ENCODE results near the gene VKORC1.
"Not testable (repeated sequence)": the region's sequence is repeated elsewhere in the genome, so short reads cannot be mapped to it uniquely, and the experiment has no call there.

Gene VKORC1

GRCh38 chr16:31094424-31095120, at the start of gene VKORC1:
VKORC1 (minus strand) TSS chr16:31094797; CDS start chr16:31094729, 68 bp downstream.
- Mint-ChIP-seq H3K27ac (peak within 1 kb of the TSS; percentile 83), H3K4me3 (peak within 1 kb of the TSS; percentile 99), H3K27me3 (no peaks in the 10 kb centered on the region), H3K36me3 (peaks cover 3% of the 10 kb centered on the region), H3K4me1 (peaks cover 30% of the 10 kb centered on the region), H3K9me3 (no peaks in the 10 kb centered on the region)
- peak; percentile 95 for ATAC-seq

DNA sequence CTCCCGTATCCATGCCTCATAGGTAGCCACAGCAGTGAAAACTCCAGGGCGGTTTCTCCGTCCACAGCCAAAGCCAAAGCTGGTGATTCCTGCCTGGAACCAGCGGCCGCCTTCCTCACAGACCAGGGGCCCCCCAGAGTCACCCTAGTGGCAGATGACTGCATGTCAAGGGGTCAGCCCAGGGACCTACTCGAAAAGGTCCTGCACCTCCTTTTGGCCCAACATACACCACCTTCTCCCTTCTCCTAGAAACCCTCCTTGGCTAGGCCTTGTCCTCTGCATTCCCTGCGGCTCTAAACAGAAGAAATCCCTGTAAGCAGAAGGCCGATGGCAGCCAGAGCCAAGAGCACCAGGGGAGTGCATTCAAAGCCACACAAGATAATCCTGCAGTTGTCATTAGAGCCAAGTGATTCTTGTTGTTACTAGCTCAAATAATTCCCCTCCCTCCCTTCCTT, 49.1 kb upstream of the VKORC1 start:
- no peaks in the 10 kb centered on the region for H3K36me3 Mint-ChIP-seq
- H3K9me3 Mint-ChIP-seq, result no peaks in the 10 kb centered on the region
- ATAC-seq, result no peak
- H3K27me3 Mint-ChIP-seq, result peaks cover 10% of the 10 kb centered on the region
- H3K4me3 Mint-ChIP-seq, result peak overlapping the region; percentile 66
- H3K4me1 Mint-ChIP-seq, result peaks cover 21% of the 10 kb centered on the region
- H3K27ac Mint-ChIP-seq, result peak overlapping the region; percentile 63

DNA sequence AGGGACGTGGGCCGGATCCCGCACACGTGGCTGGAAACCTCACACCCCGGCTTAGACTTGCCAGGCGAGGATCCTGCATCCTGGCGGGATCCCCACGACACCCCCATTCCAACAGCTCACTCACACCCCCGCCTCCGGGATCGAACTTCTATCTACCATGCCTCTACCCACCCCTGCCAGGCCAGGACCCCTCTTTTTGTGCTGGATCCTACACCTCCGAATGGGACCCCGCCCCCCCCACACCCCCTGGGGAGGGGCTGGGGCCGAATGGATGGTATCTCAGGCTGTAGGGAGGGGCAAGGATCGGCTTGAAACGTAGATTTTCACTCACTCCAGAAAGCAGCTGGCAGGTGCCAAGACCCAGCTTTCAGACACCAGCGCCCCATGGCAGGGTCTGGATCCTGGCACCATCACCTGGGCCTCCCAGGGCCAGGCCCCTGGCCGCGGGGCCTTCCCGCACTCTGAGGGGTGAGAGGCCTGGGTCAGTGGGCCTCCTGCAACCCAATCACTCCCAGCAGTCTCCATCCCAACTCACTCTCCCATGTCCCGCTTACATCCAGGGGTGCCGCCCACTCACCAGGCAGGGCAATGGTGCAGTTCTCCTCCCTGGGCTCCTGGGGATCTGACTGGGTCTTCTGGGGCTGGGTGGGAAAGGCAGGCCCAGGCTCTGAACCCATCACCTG, 48.6 kb upstream of the VKORC1 start:
- H3K4me3 Mint-ChIP-seq, result peak overlapping the region; percentile 66
- H3K27me3 Mint-ChIP-seq, result peaks cover 10% of the 10 kb centered on the region
- no peak for ATAC-seq
- H3K9me3 Mint-ChIP-seq, result no peaks in the 10 kb centered on the region
- H3K27ac Mint-ChIP-seq, result peak overlapping the region; percentile 63
- H3K4me1 Mint-ChIP-seq, result peaks cover 21% of the 10 kb centered on the region
- H3K36me3 Mint-ChIP-seq, result no peaks in the 10 kb centered on the region

DNA sequence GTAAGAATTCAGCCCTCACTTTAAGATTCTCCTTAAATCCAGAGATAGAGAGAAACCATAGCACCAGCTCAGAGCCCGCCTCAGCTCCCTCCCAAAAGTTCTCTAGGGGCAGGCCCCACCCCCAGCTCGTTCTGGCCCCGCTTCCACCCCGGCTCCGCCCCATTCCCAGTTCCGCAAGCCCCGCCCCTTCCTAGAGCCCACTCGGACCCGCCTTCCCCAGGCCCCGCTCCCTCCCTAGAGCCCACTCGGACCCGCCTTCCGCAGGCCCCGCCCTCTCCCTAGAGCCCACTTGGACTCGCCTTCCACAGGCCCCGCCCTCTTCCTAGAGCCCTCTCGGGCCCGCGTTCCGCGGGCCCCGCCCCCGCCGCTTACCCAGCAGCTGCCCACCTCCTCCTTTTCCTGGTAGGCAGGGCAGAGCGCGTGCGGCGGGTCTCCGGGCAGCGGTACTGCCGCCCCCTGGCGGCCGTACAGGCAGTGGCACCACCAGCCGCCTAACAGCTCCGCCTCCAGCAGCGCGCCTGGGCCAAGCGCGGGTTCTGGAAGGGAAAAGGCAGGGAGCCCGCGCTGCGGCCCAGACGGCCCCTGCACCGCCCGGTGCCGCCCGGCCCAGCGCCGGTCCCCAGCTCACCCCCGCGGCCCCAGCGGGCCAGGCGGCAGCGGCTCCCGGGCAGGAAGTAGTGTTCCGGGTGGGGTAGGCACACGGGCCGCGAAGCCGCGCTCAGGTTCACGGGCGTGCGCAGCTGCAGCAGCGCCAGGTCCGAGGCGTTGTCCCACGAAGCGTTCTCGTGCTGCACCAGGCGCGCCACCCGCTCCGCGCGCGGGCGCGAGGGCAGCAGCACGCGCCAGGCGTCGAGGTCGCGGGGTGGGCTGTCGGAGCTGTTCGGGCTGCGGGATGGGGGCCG, 47.8 kb upstream of the VKORC1 start:
- H3K4me3 Mint-ChIP-seq, result peak overlapping the region; percentile 73
- peaks cover 21% of the 10 kb centered on the region for H3K4me1 Mint-ChIP-seq
- no peaks in the 10 kb centered on the region for H3K9me3 Mint-ChIP-seq
- no peaks in the 10 kb centered on the region for H3K36me3 Mint-ChIP-seq
- peaks cover 10% of the 10 kb centered on the region for H3K27me3 Mint-ChIP-seq
- H3K27ac Mint-ChIP-seq, result peak overlapping the region; percentile 47
- ATAC-seq, result peak; percentile 96

GRCh38 chr16:31141489-31142108, 47.0 kb upstream of the VKORC1 start:
- no peak for ATAC-seq
- Mint-ChIP-seq H3K9me3 (no peaks in the 10 kb centered on the region), H3K27me3 (peaks cover 10% of the 10 kb centered on the region)

GRCh38 chr16:31141071-31141469, 46.5 kb upstream of the VKORC1 start:
- not testable (repeated sequence) for H3K4me3 Mint-ChIP-seq, H3K36me3 Mint-ChIP-seq, H3K9me3 Mint-ChIP-seq, ATAC-seq, H3K27me3 Mint-ChIP-seq
- Mint-ChIP-seq H3K27ac (peak overlapping the region; percentile 47), H3K4me1 (peaks cover 21% of the 10 kb centered on the region)

More at GRCh38 chr16:31141489-31142108, 47.0 kb upstream of the VKORC1 start:
- H3K4me3 Mint-ChIP-seq, result peak overlapping the region; percentile 73
- H3K4me1 Mint-ChIP-seq, result peaks cover 21% of the 10 kb centered on the region
- peak overlapping the region; percentile 47 for H3K27ac Mint-ChIP-seq
- no peaks in the 10 kb centered on the region for H3K36me3 Mint-ChIP-seq

GRCh38 chr16:31138621-31139578, 44.3 kb upstream of the VKORC1 start:
- H3K27ac Mint-ChIP-seq, result no peak overlapping the region
- no peaks in the 10 kb centered on the region for H3K9me3 Mint-ChIP-seq
- H3K4me3 Mint-ChIP-seq, result no peak overlapping the region
- ATAC-seq, result no peak
- H3K4me1 Mint-ChIP-seq, result peaks cover 17% of the 10 kb centered on the region
- H3K27me3 Mint-ChIP-seq, result no peaks in the 10 kb centered on the region
- no peaks in the 10 kb centered on the region for H3K36me3 Mint-ChIP-seq

DNA sequence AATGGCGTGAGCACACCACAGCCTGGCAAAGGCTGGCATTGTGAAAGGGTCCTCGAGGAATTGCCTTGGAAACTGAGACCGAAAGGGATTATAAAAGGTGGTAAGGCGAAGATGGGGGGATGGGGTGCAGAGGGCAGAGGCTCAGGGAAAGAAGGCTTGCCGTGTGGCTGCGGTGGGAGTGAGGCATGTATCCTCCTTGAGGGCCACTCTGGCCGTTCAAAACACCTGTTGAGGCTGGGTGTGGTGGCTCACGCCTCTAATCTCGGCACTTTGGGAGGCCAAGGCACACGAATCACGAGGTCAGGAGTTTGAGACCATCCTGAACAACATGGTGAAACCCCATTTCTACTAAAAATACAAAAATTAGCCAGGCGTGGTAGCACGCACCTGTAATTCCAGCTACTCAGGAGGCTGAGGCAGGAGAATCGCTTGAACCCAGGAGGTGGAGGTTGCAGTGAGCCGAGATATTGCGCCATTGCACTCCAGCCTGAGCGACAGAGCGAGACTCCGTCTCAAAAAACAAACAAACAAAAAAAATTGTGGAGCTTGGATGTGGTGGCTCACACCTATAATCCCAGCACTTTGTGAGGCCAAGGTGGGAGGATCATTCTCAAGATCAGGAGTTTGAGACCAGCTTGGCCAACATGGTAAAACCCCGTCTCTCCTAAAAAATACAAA, 42.4 kb upstream of the VKORC1 start:
- not testable (repeated sequence) for H3K9me3 Mint-ChIP-seq, H3K4me1 Mint-ChIP-seq, H3K27ac Mint-ChIP-seq, ATAC-seq, H3K27me3 Mint-ChIP-seq, H3K4me3 Mint-ChIP-seq, H3K36me3 Mint-ChIP-seq

DNA sequence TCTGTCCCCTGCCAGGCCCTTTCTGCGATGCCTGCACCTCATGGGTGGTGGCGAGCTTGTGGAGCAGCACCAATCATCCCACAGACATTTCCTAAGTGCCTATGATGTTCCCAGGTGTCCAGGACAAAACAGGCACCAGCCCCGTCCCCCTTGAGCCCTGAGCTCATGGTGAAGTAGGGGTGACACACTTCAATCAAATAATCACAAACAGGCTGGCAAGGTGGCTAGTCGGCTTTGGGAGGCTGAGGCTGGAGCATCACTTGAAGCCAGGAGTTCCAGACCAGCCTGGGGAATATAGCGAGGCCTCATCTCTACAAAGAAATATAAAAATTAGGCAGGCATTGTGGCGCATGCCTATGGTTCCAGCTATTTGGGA, 41.7 kb upstream of the VKORC1 start:
- Mint-ChIP-seq H3K9me3 (no peaks in the 10 kb centered on the region), H3K27me3 (no peaks in the 10 kb centered on the region), H3K4me3 (no peak overlapping the region), H3K36me3 (peaks cover 7% of the 10 kb centered on the region), H3K27ac (no peak overlapping the region), H3K4me1 (no peaks in the 10 kb centered on the region)
- no peak for ATAC-seq

DNA sequence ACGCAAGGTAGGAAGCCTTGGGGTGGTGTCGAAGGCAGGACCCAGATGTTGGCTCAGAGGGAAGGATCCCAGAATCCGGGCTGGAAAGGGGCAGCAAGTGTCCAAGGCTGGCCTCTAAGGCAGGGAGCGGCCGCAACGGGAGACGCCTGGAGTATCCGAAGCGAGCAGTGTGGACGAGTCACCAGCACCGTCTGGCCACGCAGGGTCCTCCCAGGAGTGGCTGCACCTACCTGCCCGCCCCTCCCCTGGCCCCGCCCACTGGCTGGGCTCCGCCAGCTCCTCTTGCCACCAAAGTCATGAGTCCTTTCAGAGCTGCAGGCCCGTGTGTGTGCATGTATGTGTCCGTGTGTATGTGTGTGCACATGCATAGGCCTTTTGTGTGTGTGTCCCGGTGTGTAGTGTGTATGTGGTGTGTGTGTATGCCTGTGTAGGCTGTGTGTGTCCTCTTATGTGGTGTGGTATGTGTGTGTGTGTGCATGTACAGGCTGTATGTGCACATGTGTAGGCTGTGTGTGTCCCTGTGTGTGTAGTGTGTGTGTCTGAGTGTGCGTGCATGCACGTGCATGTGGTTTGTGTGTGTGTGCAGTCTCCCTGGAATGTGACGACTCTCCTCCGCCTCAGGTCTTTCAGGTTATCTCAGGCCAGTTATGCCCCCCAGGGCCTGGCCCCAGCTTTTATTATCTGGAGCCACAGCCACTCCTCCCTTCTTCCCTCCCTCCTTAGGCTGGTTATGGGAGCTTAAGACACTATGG, 41.1 kb upstream of the VKORC1 start, which contains the start of gene PRSS8:
PRSS8 (minus strand) TSS at position 193 of the 752 bp plus-strand sequence. CDS start 229 bp downstream, outside the sequence.
- no peaks in the 10 kb centered on the region for H3K9me3 Mint-ChIP-seq
- no peak within 1 kb of the TSS for H3K27ac Mint-ChIP-seq
- no peak for ATAC-seq
- no peaks in the 10 kb centered on the region for H3K4me1 Mint-ChIP-seq
- no peak within 1 kb of the TSS for H3K4me3 Mint-ChIP-seq
- H3K27me3 Mint-ChIP-seq, result no peaks in the 10 kb centered on the region
- H3K36me3 Mint-ChIP-seq, result peaks cover 13% of the 10 kb centered on the region

DNA sequence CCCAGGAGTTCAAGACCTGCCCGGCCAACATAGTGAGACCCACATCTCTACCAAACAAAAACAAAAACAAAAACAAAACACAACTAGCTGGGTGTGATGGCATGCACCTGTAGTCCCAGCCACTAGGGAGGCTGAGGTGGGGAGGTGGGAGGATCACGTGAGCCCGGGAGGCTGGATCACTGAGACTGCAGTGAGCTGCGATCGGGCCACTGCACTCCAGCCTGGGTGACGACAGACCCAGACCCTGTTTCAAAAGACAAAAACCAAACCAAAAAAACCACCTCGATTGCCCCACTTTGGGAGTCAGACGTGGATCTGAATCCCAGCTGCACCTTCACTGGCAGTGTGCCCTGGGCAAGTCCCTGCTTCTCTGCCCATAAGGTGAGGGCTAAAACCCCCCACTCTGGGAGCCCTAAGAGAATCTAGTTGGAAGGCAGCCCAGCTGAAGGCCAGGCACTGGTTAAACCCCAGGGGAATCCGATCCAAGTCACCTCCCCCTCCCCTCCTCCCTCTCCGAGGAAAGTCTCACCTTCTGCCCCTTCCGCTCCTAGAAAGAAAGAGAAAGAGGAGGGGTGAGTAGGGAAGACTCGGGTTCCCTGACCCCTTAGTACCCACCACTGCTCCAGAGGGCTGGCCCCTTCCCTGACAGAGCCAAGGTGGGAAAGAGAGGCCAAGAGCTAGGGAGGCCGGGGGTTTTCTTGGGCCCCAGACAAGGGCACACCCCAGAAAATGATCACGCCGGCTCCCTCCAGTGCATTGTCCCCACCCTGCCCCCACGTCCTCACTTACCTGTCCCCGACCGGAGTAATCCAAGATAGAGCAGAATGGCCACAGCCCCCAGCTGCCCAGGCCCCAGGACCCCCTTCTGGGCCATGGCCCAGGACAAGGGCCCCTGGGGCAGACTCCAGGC, 40.3 kb upstream of the VKORC1 start:
- H3K27ac Mint-ChIP-seq, result no peak overlapping the region
- H3K4me3 Mint-ChIP-seq, result no peak overlapping the region
- ATAC-seq, result no peak
- no peaks in the 10 kb centered on the region for H3K4me1 Mint-ChIP-seq
- peaks cover 19% of the 10 kb centered on the region for H3K36me3 Mint-ChIP-seq
- no peaks in the 10 kb centered on the region for H3K27me3 Mint-ChIP-seq
- H3K9me3 Mint-ChIP-seq, result no peaks in the 10 kb centered on the region

DNA sequence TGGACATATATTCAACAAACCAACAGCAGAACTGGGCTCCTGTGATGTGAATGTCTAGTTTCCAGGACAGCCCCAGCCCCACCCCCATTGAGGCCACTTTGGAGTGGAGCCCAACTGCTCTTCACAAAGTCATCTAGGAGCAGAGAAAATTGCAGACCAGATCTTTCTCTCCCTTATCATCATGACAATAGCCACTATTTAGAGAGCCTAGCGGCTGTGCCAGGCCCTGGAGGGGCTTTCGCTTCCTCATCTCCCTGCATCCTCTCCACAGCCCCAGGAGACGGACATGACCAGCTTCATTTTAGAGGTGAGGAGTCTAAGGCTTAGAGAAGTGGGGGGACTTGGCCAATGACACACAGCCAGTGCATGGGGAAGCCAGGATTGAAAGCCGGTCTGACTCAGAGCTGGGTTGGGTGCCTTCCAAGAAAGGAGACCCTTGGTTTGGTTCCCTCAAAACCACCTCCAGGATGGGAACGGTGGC, 39.5 kb upstream of the VKORC1 start:
- H3K27ac Mint-ChIP-seq, result no peak overlapping the region
- no peaks in the 10 kb centered on the region for H3K9me3 Mint-ChIP-seq
- H3K36me3 Mint-ChIP-seq, result peaks cover 19% of the 10 kb centered on the region
- no peaks in the 10 kb centered on the region for H3K4me1 Mint-ChIP-seq
- no peaks in the 10 kb centered on the region for H3K27me3 Mint-ChIP-seq
- no peak overlapping the region for H3K4me3 Mint-ChIP-seq
- no peak for ATAC-seq

All from stimulated activated memory B cell treated with anti-CD40 and anti-IgM and Interleukin-4, amounts not matched to agents 10 μg/mL and 1 μg/mL and 100 μg/mL, for 72 hours (primary cell).